ENCODE measurements around the gene ZNF275.
"Not testable (repeated sequence)": the region's sequence is repeated elsewhere in the genome, so short reads cannot be mapped to it uniquely, and the experiment has no call there.

ZNF275 gene

DNA sequence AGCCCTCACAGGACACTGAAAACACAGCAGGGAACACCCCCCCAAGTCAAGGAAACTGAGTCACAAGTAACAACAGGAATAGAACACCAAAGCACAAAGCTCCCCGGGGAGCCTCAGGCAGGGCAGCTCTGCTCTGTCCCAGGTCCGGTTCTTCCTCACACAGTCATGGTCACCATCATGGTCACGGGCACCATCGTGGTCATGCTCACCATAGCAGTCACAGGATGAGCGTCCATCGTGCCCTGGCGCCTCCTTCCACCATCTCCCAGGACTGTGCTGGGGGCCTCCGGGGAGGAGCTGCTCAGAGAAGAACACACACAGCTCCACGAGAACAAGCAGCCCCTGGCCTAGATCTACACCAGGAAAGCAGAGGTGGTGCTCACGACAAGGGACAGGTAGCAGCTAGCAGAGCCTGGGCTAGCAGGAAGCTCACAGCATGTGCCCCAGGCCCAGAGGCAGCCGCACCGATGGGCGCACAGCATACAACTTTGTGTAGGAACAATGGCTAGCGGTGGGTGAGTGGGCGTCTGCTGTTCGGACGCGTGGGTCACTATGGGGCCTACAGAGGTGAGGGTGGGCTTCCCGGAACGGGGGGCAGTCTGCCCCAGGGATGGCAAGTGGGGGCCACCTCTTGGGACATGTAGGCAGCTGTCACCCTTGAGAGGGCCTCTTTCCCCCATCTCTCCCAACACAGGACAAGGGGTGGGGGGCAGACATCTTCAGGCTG, 15.8 kb upstream of the ZNF275 start:
- no peak overlapping the region for H3K4me3 ChIP-seq (ENCODE audit: low read depth, low read length)
- DNase-seq, result no peak

GRCh38 chrX:153318811-153319210, 15.1 kb upstream of the ZNF275 start:
- H3K9me3 ChIP-seq (ENCODE audit: severe bottlenecking), result no peaks in the 10 kb centered on the region
- peaks cover 54% of the 10 kb centered on the region for H3K27me3 ChIP-seq (ENCODE audit: insufficient read depth, low read depth, severe bottlenecking)
- H3K4me3 ChIP-seq (ENCODE audit: low read depth, low read length), result no peak overlapping the region
- DNase-seq, result no peak
- H3K27ac ChIP-seq, result no peak overlapping the region
- no peaks in the 10 kb centered on the region for H3K36me3 ChIP-seq
- TF ChIP-seq, protein P1, sequence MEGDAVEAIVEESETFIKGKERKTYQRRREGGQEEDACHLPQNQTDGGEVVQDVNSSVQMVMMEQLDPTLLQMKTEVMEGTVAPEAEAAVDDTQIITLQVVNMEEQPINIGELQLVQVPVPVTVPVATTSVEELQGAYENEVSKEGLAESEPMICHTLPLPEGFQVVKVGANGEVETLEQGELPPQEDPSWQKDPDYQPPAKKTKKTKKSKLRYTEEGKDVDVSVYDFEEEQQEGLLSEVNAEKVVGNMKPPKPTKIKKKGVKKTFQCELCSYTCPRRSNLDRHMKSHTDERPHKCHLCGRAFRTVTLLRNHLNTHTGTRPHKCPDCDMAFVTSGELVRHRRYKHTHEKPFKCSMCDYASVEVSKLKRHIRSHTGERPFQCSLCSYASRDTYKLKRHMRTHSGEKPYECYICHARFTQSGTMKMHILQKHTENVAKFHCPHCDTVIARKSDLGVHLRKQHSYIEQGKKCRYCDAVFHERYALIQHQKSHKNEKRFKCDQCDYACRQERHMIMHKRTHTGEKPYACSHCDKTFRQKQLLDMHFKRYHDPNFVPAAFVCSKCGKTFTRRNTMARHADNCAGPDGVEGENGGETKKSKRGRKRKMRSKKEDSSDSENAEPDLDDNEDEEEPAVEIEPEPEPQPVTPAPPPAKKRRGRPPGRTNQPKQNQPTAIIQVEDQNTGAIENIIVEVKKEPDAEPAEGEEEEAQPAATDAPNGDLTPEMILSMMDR (IDR thresholded peaks at IDR 0.05; ENCODE audit: low read depth, low read length), result no peak

More for the DNA sequence above, 15.8 kb upstream of the ZNF275 start:
- Histone ChIP-seq H3K27me3 (ENCODE audit: insufficient read depth, low read depth, severe bottlenecking) (peaks cover 49% of the 10 kb centered on the region), H3K36me3 (no peaks in the 10 kb centered on the region), H3K27ac (no peak overlapping the region), H3K9me3 (ENCODE audit: severe bottlenecking) (no peaks in the 10 kb centered on the region)
- TF ChIP-seq, protein P1 (IDR thresholded peaks at IDR 0.05; ENCODE audit: low read depth, low read length), result no peak

DNA sequence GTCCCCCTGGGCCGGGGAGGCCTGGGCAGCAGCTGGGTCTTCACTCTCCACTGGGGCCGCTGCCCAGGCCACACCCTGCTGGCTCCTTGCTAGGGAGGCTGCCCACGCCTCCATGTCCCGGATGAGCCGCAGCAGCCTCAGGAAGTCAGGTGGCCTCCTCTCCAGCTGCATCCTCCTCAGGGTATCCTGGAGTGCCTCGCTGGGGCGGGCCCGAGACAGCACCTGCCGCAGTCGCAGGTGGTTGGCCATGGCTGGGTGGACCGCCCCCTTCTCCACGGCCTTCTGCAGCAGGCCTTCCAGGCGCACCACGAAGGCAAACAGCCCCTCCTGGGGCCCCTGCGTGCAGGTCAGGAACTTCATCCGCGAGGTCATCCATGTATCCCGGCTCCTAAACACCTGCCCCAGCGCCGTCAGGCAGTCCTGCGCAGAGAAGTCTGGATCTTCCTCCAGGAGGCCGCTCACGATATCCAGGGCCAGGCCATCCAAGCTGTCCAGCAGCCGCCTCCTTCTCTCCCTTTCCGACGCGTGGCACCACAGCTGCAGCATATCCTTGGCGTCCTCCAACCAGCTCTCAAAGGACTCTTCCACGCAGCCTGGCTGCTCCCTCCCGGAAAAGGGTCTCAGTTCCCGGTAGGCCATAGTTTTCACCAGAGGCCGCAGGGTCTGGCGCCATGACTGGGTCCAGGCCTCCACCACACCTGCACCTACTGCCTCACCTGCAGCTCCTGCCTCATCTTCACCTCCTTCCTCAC, 14.5 kb upstream of the ZNF275 start:
- TF ChIP-seq, protein P1 (IDR thresholded peaks at IDR 0.05; ENCODE audit: low read depth, low read length), result no peak
- H3K27me3 ChIP-seq (ENCODE audit: insufficient read depth, low read depth, severe bottlenecking), result peaks cover 60% of the 10 kb centered on the region
- DNase-seq, result no peak
- H3K4me3 ChIP-seq (ENCODE audit: low read depth, low read length), result no peak overlapping the region
- H3K27ac ChIP-seq, result no peak overlapping the region
- H3K9me3 ChIP-seq (ENCODE audit: severe bottlenecking), result no peaks in the 10 kb centered on the region
- H3K36me3 ChIP-seq, result no peaks in the 10 kb centered on the region

DNA sequence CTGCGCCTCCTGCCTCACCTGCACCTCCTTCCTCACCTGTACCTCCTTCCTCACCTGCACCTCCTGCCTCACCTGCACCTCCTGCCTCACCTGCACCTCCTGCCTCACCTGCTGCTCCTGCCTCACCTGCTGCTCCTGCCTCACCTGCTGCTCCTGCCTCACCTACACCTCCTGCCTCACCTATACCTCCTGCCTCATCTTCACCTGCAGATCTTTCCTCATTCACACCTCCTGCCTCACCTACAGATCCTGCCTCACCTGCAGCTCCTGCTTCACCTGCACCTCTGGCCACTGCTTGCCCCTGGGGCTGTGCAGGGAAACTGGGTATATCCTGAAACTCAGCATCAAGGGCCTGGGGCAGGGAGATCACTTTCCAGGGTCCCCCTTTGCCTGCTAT, 13.9 kb upstream of the ZNF275 start:
- H3K9me3 ChIP-seq (ENCODE audit: severe bottlenecking); H3K27ac ChIP-seq; DNase-seq; H3K36me3 ChIP-seq; H3K4me3 ChIP-seq (ENCODE audit: low read depth, low read length): not testable (repeated sequence)
- peaks cover 65% of the 10 kb centered on the region for H3K27me3 ChIP-seq (ENCODE audit: insufficient read depth, low read depth, severe bottlenecking)

DNA sequence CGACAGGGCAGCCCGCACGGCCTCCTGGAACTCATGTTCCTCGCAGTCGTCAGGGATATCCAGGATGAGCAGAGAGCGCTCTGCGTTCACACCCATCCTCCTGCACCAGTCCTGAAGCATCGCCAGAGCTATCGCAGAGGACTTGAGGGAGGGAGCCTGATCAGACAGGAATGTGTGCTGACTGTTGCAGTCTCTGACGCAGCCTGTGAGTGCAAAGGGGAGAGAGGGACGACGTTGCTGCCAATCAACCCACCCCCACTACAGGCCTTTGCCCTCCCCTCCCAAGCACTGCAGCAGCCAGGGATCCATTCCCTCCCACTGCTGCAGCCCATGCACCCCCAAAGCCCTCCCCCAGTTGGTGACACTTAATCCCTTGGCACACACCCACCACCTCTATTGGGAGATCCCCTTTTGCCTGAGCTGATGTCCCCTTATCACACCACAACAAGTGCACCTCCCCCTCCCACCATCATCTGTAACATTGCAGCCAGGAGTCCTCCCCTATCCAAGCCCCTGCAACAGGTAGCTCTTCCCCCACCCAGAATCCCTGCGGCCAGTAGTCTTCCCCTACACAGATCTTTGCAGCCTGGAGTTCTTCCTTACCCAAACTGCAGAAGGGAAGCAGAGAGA, 13.3 kb upstream of the ZNF275 start:
- Histone ChIP-seq H3K36me3 (no peaks in the 10 kb centered on the region), H3K27me3 (ENCODE audit: insufficient read depth, low read depth, severe bottlenecking) (peaks cover 65% of the 10 kb centered on the region), H3K27ac (no peak overlapping the region), H3K9me3 (ENCODE audit: severe bottlenecking) (no peaks in the 10 kb centered on the region), H3K4me3 (ENCODE audit: low read depth, low read length) (no peak overlapping the region)
- no peak for DNase-seq
- TF ChIP-seq, protein P1 (IDR thresholded peaks at IDR 0.05; ENCODE audit: low read depth, low read length), result no peak

Data from WERI-Rb-1 (cell line).